Suprapubic skin (tissue), 4 donors: ENCODE measurements around the gene SLCO4A1. TPM values are rescaled to one million over a fixed set of nuclear protein-coding genes. Genes with fewer than 3 reads are reported as not detected.

ENCODE experiments used
- DNase-seq, 2 donors: peaks; one replicate each; pipeline ENCODE4 v3.0.0-alpha.2; 2019; ENCODE audit warnings: low spot score in 2 of 2
- H3K27ac ChIP-seq: fragments of 200-600 bp; sonication (generic); one replicate; pipeline ENCODE4 v1.5.1; 2019
- H3K27me3 ChIP-seq: fragments of 200-600 bp; sonication (generic); one replicate; pipeline ENCODE4 v1.5.1; 2019
- H3K36me3 ChIP-seq: fragments of 200-600 bp; sonication (generic); one replicate; pipeline ENCODE4 v1.5.1; 2019
- H3K4me1 ChIP-seq: fragments of 200-600 bp; sonication (generic); one replicate; pipeline ENCODE4 v1.5.1; 2019
- H3K4me3 ChIP-seq: fragments of 200-600 bp; sonication (generic); one replicate; pipeline ENCODE4 v1.5.1; 2019; ENCODE audit warnings: mild to moderate bottlenecking
- H3K9me3 ChIP-seq: fragments of 200-600 bp; sonication (generic); one replicate; pipeline ENCODE4 v1.5.1; 2019
- EP300 ChIP-seq: sonication (generic); formaldehyde crosslinking; IDR thresholded peaks from one replicate; pipeline ENCODE4 v1.6.1; 2017; ENCODE audit warnings: antibody characterized with exemption
- POLR2A ChIP-seq, 2 donors: fragments of 450-650 bp; IDR thresholded peaks; one replicate each; pipeline ENCODE4 v1.6.1; 2017; ENCODE audit warnings: antibody characterized with exemption in 2 of 2, mild to moderate bottlenecking in 2 of 2, moderate library complexity in 2 of 2
- POLR2AphosphoS5 ChIP-seq, 3 donors: sonication (generic); formaldehyde crosslinking; IDR thresholded peaks; one replicate each; pipeline ENCODE4 v1.6.1; 2017; ENCODE audit warnings: antibody characterized with exemption in 3 of 3
- WGBS: methylation state at CpG from one replicate; pipeline ENCODE4 v1.1.5; 2018; 5-methylcytosine and 5-hydroxymethylcytosine counted together
- total RNA-seq, 4 donors: library from RNA; depleted of rRNA; stranded (reverse); fragments of >200 nt; gene quantifications; one replicate each; pipeline ENCODE4 v1.1.0, GENCODE V29; 2016
- TF ChIP-seq, protein P1 (sequence below), 2 donors: fragments of 200-600 bp in 1 of 2; fragments of 450-650 bp in 1 of 2; sonication (generic) in 1 of 2; IDR thresholded peaks; one replicate each; pipeline ENCODE4 v1.5.1; 2016 to 2019; ENCODE audit warnings: antibody characterized with exemption in 2 of 2, mild to moderate bottlenecking in 1 of 2, moderate library complexity in 1 of 2

SLCO4A1 gene
- total RNA-seq, 4 donors from 2014 or later, result 50.2 to 59.1 (median 52.7) TPM

DNA sequence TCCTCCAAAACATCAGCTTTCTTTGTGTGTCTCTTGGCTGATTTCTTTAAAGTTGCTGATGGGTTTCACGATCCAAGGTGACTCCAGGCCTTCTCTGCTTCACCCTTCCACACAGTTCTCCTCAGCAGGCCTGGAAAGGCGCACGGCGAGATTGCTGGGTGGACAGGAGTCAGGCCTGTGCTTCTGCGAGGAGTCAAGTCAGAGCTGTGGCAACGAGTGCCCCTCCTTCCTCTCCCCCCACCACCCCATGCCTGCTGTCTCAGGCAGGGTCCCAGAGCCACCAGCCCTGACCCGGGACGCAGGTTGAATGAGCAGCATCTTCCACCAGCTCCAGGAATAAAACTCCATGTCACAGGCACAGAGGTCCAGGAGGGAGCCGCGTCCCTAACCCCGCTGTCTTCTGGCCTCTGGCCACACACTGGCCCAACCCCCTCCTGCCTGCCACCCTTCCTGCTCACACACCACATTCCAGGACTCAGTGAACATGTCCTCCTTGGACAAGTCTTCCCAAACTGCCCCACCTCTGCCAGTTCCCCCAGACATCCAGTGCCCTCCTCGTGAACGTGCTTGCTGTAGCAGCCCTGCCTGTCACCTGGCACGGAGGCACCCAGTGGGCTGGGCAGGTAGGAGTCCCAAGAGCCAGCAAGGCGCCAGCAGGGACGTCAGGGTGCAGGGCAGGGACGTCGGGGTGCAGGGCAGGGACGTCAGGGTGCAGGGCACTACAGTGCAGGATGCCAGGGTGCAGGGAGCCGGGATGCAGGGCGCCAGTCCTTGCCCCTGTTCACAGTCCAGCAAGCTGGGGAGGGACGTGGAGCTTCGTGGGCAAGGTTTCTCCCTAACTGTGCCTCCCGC lies 59.1 kb downstream of the SLCO4A1 start:
- H3K4me1 ChIP-seq, result peaks cover 24% of the 10 kb centered on the region
- H3K4me3 ChIP-seq, result no peak overlapping the region
- peaks cover 57% of the 10 kb centered on the region for H3K27me3 ChIP-seq
- TF ChIP-seq POLR2AphosphoS5 (IDR thresholded peaks at IDR 0.05) (no peak), EP300 (no peak), POLR2A (IDR thresholded peaks at IDR 0.05) (no peak)
- TF ChIP-seq, protein P1, sequence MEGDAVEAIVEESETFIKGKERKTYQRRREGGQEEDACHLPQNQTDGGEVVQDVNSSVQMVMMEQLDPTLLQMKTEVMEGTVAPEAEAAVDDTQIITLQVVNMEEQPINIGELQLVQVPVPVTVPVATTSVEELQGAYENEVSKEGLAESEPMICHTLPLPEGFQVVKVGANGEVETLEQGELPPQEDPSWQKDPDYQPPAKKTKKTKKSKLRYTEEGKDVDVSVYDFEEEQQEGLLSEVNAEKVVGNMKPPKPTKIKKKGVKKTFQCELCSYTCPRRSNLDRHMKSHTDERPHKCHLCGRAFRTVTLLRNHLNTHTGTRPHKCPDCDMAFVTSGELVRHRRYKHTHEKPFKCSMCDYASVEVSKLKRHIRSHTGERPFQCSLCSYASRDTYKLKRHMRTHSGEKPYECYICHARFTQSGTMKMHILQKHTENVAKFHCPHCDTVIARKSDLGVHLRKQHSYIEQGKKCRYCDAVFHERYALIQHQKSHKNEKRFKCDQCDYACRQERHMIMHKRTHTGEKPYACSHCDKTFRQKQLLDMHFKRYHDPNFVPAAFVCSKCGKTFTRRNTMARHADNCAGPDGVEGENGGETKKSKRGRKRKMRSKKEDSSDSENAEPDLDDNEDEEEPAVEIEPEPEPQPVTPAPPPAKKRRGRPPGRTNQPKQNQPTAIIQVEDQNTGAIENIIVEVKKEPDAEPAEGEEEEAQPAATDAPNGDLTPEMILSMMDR (IDR thresholded peaks at IDR 0.05), result no peak
- DNase-seq, result no peak
- WGBS, result 87% methylated on average over 20 of the region's 24 CpGs
- H3K9me3 ChIP-seq, result no peaks in the 10 kb centered on the region
- no peaks in the 10 kb centered on the region for H3K36me3 ChIP-seq
- no peak overlapping the region for H3K27ac ChIP-seq

GRCh38 chr20:62702013-62702300 lies 59.7 kb downstream of the SLCO4A1 start:
- Histone ChIP-seq H3K4me3 (no peak overlapping the region), H3K36me3 (no peaks in the 10 kb centered on the region), H3K9me3 (no peaks in the 10 kb centered on the region), H3K27ac (no peak overlapping the region), H3K4me1 (peaks cover 24% of the 10 kb centered on the region), H3K27me3 (peaks cover 60% of the 10 kb centered on the region)
- TF ChIP-seq, protein P1 (IDR thresholded peaks at IDR 0.05), result no peak
- TF ChIP-seq EP300, result no peak
- TF ChIP-seq POLR2A (IDR thresholded peaks at IDR 0.05), result no peak
- no peak for TF ChIP-seq POLR2AphosphoS5 (IDR thresholded peaks at IDR 0.05)
- no peak for DNase-seq
- 100% methylated on average over 2 of the region's 11 CpGs for WGBS

- Histone ChIP-seq H3K9me3 (no peaks in the 10 kb centered on the region), H3K4me1 (peaks cover 25% of the 10 kb centered on the region), H3K27me3 (peaks cover 64% of the 10 kb centered on the region), H3K36me3 (no peaks in the 10 kb centered on the region), H3K27ac (no peak overlapping the region), H3K4me3 (no peak overlapping the region)
- DNase-seq, result no peak
- TF ChIP-seq, protein P1 (IDR thresholded peaks at IDR 0.05), result peak in 1 of 2 donors; percentile 8
- no peak for TF ChIP-seq EP300
- TF ChIP-seq POLR2A (IDR thresholded peaks at IDR 0.05), result no peak
- no peak for TF ChIP-seq POLR2AphosphoS5 (IDR thresholded peaks at IDR 0.05)
- WGBS, result 29% methylated on average over 8 of the region's 25 CpGs
Observed at GRCh38 chr20:62702895-62703852, 60.9 kb downstream of the SLCO4A1 start.

GRCh38 chr20:62703853-62704228 lies 61.5 kb downstream of the SLCO4A1 start:
- no peaks in the 10 kb centered on the region for H3K36me3 ChIP-seq
- peaks cover 70% of the 10 kb centered on the region for H3K27me3 ChIP-seq
- H3K4me3 ChIP-seq, result no peak overlapping the region
- no peak overlapping the region for H3K27ac ChIP-seq
- TF ChIP-seq EP300, result no peak
- no peak for TF ChIP-seq POLR2AphosphoS5 (IDR thresholded peaks at IDR 0.05)
- TF ChIP-seq, protein P1 (IDR thresholded peaks at IDR 0.05), result no peak
- TF ChIP-seq POLR2A (IDR thresholded peaks at IDR 0.05), result no peak
- WGBS, result 63% methylated on average over 5 of the region's 5 CpGs
- H3K4me1 ChIP-seq, result peaks cover 31% of the 10 kb centered on the region
- no peaks in the 10 kb centered on the region for H3K9me3 ChIP-seq
- DNase-seq, result no peak
